Muscle of leg (tissue), 16 donors: ENCODE data around the gene HSPA12B. TPM values are rescaled to one million over a fixed set of nuclear protein-coding genes. Genes with fewer than 3 reads are reported as not detected.
A peak's percentile ranks its signal among the peaks of the same experiment; 100 is the strongest.

Experiments
- DNase-seq: peaks from one replicate; pipeline ENCODE4 v3.0.0; 2013
- H3K27ac ChIP-seq: one replicate; pipeline ENCODE4 v1.5.1; 2013; ENCODE audit warnings: mild to moderate bottlenecking, low read length, control low read depth
- H3K27me3 ChIP-seq: one replicate; pipeline ENCODE4 v1.6.1; 2013; ENCODE audit warnings: low read length; ENCODE audit not compliant: control insufficient read depth, insufficient read depth
- H3K36me3 ChIP-seq: one replicate; pipeline ENCODE4 v1.6.1; 2013; ENCODE audit warnings: low read length; ENCODE audit not compliant: control insufficient read depth, insufficient read depth
- H3K4me1 ChIP-seq: one replicate; pipeline ENCODE4 v1.6.1; 2013; ENCODE audit warnings: low read length; ENCODE audit not compliant: control insufficient read depth, insufficient read depth
- H3K4me3 ChIP-seq: one replicate; pipeline ENCODE4 v1.5.1; 2013; ENCODE audit warnings: low read length, control low read depth
- H3K9me3 ChIP-seq: replicated peaks from 2 replicates; pipeline ENCODE4 v1.6.1; 2013; ENCODE audit warnings: low read depth, low read length; ENCODE audit not compliant: control insufficient read depth
- WGBS: methylation state at CpG from one replicate; pipeline ENCODE4 v1.1.5; 2013; ENCODE audit warnings: missing lambda C conversion rate; ENCODE audit not compliant: insufficient coverage; 5-methylcytosine and 5-hydroxymethylcytosine counted together
- long read RNA-seq, 11 donors: transcript quantifications; one replicate each; lab custom pipeline, GENCODE V29; 2026
- polyA plus RNA-seq, 8 donors: library from polyadenylated mRNA; unstranded; fragments of 120-200 nt; gene quantifications; one replicate each; pipeline versions ENCODE4 v1.2.1 to v1.2.3, GENCODE V29; 2013; ENCODE audit warnings: inconsistent platforms in 1 of 8, low replicate concordance in 1 of 8; ENCODE audit not compliant: insufficient read length in 8 of 8, insufficient read depth in 1 of 8
- total RNA-seq: library from RNA; stranded (reverse); fragments of 120-200 nt; gene quantifications from one replicate; pipeline ENCODE4 v1.2.4, GENCODE V29; 2013

The HSPA12B gene, protein sequence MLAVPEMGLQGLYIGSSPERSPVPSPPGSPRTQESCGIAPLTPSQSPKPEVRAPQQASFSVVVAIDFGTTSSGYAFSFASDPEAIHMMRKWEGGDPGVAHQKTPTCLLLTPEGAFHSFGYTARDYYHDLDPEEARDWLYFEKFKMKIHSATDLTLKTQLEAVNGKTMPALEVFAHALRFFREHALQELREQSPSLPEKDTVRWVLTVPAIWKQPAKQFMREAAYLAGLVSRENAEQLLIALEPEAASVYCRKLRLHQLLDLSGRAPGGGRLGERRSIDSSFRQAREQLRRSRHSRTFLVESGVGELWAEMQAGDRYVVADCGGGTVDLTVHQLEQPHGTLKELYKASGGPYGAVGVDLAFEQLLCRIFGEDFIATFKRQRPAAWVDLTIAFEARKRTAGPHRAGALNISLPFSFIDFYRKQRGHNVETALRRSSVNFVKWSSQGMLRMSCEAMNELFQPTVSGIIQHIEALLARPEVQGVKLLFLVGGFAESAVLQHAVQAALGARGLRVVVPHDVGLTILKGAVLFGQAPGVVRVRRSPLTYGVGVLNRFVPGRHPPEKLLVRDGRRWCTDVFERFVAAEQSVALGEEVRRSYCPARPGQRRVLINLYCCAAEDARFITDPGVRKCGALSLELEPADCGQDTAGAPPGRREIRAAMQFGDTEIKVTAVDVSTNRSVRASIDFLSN
- 18.3 TPM for total RNA-seq
- polyA plus RNA-seq: 10 to 100 TPM; 20.8 to 35.8 (median 30.1) TPM
- long read RNA-seq, donor 1, partial matches to known transcripts: 0 of 3 reads
- long read RNA-seq, donor 1, other reads (novel, unspliced or antisense): 0 of 3 reads
- long read RNA-seq, donor 2: 0 reads
- long read RNA-seq, donor 3, transcript HSPA12B-201 (13 exons, 3,151 nt): major isoform, 13 of 13 reads
- long read RNA-seq, donor 3, partial matches to known transcripts: 0 of 13 reads
- long read RNA-seq, donor 3, other reads (novel, unspliced or antisense): 0 of 13 reads
- long read RNA-seq, donor 4, transcript HSPA12B-201 (13 exons, 3,151 nt): major isoform, 7 of 8 reads
- long read RNA-seq, donor 4, partial matches to known transcripts: 0 of 8 reads
- long read RNA-seq, donor 4, other reads (novel, unspliced or antisense): 0 of 8 reads
- long read RNA-seq, donor 5, transcript HSPA12B-201 (13 exons, 3,151 nt): major isoform, 10 of 10 reads
- long read RNA-seq, donor 5, partial matches to known transcripts: 0 of 10 reads
- long read RNA-seq, donor 5, other reads (novel, unspliced or antisense): 0 of 10 reads
- long read RNA-seq, donor 6, transcript HSPA12B-201 (13 exons, 3,151 nt): major isoform, 7 of 8 reads
- long read RNA-seq, donor 6, partial matches to known transcripts: 0 of 8 reads
- long read RNA-seq, donor 6, other reads (novel, unspliced or antisense): 0 of 8 reads
- long read RNA-seq, donor 7, partial matches to known transcripts: 0 of 3 reads
- long read RNA-seq, donor 7, other reads (novel, unspliced or antisense): 0 of 3 reads
- long read RNA-seq, donor 8, partial matches to known transcripts: 0 of 1 reads
- long read RNA-seq, donor 8, other reads (novel, unspliced or antisense): 0 of 1 reads
- long read RNA-seq, donor 9, partial matches to known transcripts: 0 of 3 reads
- long read RNA-seq, donor 9, other reads (novel, unspliced or antisense): 0 of 3 reads
- long read RNA-seq, donor 10, transcript HSPA12B-201 (13 exons, 3,151 nt): major isoform, 5 of 5 reads
- long read RNA-seq, donor 10, partial matches to known transcripts: 0 of 5 reads
- long read RNA-seq, donor 10, other reads (novel, unspliced or antisense): 0 of 5 reads
- long read RNA-seq, donor 11, partial matches to known transcripts: 0 of 4 reads
- long read RNA-seq, donor 11, other reads (novel, unspliced or antisense): 0 of 4 reads

DNA sequence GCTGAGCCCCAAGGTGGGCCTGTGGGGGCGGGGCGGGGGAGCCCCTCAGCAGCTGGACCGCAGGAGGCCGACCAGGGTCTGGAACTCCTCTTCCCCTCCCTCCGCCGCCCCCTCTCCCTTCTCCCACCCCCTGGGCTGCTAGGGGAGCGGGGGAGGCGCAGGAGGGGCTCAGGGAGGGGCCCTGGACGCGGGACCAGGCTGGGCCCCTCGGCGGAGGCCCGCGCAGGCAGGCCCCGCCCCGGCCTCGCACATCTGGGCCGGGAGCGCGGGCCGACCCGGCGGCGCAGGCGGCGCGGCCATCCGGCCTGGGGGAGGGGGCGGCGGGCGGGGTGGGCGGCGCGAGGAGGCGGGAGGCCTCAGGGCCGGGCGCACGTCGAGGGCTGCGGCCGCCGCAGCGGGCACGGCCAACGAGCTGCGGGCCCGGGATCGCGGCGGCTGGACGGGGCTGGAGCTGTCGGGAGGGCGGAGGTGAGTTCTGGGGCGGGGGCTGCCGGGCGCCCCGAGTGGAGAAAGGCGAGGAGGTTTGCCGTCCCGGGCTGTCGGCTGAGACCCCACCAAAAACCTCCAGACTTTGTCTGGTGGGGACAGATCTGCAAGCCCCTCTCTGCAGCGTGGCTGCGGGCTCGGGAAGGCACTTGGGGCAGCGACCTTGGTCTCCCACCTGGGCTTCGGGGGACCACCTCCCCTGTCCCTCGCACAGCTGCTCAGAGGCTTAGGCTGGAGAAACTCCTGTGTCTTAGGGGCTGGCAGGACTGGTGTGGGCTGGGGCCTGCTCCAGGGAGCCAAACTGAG, at the start of gene HSPA12B:
Gene HSPA12B (plus strand): TSS at position 359 of the 792 bp plus-strand sequence. CDS start 5,990 bp downstream, outside the sequence.
- Histone ChIP-seq H3K36me3 (peaks cover 11% of the 10 kb centered on the region), H3K4me3 (peak within 1 kb of the TSS; percentile 65), H3K27me3 (peaks cover 10% of the 10 kb centered on the region), H3K27ac (peak within 1 kb of the TSS; percentile 71), H3K4me1 (peaks cover 51% of the 10 kb centered on the region), H3K9me3 (no peaks in the 10 kb centered on the region)
- peak; percentile 85 for DNase-seq
- WGBS: 1% methylated on average over 43 of the region's 67 CpGs

DNA sequence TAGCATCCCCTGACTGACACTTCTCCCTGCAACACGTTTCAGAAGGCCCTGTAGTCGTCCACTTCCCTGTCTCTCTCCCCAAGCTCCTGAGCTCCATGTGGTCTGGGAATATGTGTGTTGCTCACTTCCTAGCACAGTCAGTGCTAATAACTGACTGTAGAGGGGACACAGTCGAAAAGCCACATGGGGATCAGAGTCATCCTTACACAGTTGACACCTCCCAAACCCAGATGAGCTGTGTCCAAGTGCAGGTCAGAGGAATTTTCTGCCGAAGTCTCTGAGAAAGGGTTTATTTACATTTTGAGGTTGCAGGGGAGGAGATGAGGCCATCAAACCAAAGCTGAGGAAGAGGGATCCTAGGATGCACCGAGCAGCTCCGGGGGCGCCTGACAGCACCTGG, 47.1 kb upstream of the HSPA12B start:
- peaks cover 73% of the 10 kb centered on the region for H3K4me1 ChIP-seq
- peaks cover 21% of the 10 kb centered on the region for H3K27me3 ChIP-seq
- H3K4me3 ChIP-seq: no peak overlapping the region
- 47% methylated on average over 4 of the region's 7 CpGs for WGBS
- H3K36me3 ChIP-seq: no peaks in the 10 kb centered on the region
- no peak overlapping the region for H3K27ac ChIP-seq
- H3K9me3 ChIP-seq: no peaks in the 10 kb centered on the region
- no peak for DNase-seq

DNA sequence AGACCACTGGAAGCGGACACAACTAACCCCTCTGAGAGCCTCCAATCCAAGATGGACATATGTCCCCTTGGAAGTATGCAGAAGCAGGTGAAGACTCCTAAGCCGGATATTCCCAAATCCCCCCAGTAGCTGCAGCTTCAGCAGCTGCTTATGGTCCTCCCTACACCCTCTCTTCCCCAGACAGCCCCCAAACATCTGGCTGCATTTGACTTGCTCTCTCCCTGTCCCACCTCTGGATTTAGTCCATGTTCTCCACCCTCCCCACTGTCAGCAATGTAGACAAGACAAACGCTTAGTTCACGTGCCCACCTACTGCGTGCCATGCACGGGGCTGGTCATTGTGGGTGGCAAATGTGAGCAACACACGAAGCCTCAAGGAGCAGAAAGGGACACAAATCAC, 46.1 kb upstream of the HSPA12B start:
- no peaks in the 10 kb centered on the region for H3K9me3 ChIP-seq
- H3K4me1 ChIP-seq: peaks cover 62% of the 10 kb centered on the region
- WGBS: 40% methylated on average over 1 of the region's 7 CpGs
- no peak overlapping the region for H3K4me3 ChIP-seq
- no peaks in the 10 kb centered on the region for H3K36me3 ChIP-seq
- H3K27ac ChIP-seq: peak overlapping the region; percentile 92
- DNase-seq: peak; percentile 83
- H3K27me3 ChIP-seq: peaks cover 10% of the 10 kb centered on the region

DNA sequence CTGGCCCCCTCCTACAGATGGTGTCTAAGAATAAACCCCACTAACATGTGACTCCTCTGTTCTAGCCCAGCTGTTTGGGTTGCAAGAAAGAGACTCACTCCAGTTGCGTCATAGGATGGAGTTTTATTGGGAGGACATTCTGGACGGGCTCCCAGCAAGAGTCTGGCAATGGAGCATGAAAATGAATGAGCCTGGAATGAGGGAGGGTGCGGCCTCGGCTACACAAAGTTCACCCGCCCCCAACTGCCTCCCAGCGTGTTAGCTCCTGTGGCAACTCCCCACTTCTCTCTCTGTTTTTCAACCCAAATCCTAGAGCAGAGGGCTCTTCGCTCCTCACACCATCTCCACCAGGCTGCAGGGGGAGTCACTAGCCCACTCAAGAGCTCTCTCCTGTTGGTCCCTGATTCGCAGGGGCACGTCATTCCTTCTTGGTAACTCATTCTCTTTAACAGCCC, 45.6 kb upstream of the HSPA12B start:
- Histone ChIP-seq H3K9me3 (no peaks in the 10 kb centered on the region), H3K36me3 (no peaks in the 10 kb centered on the region), H3K4me1 (peaks cover 58% of the 10 kb centered on the region), H3K27me3 (peaks cover 6% of the 10 kb centered on the region), H3K4me3 (no peak overlapping the region), H3K27ac (peak overlapping the region; percentile 92)
- DNase-seq: peak; percentile 99
- 13% methylated on average over 2 of the region's 9 CpGs for WGBS

DNA sequence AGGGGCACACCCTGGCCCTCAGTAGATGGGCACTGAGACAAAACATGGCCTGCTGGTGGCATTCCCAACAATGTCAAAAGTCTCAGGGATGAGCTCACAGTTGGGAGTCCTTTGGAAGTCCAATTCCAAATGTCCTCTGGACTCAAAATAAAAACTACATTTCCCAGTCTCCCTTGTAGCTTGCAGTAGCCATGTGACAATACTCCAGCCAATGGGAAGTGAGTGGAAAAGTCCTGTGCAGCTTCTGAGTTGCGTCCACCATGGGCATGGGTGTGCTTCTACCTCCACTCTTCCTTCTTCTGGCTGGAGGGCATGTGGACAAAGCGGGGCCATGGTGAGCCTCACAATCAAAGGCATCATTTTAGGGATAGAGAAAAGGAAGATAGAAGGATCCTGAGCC, 44.8 kb upstream of the HSPA12B start:
- Histone ChIP-seq H3K4me1 (peaks cover 53% of the 10 kb centered on the region), H3K9me3 (no peaks in the 10 kb centered on the region), H3K4me3 (no peak overlapping the region), H3K27ac (peak overlapping the region; percentile 91), H3K27me3 (peaks cover under 1% of the 10 kb centered on the region), H3K36me3 (no peaks in the 10 kb centered on the region)
- DNase-seq: peak; percentile 92
- no CpG with 5 or more reads among the region's 2 CpGs for WGBS

DNA sequence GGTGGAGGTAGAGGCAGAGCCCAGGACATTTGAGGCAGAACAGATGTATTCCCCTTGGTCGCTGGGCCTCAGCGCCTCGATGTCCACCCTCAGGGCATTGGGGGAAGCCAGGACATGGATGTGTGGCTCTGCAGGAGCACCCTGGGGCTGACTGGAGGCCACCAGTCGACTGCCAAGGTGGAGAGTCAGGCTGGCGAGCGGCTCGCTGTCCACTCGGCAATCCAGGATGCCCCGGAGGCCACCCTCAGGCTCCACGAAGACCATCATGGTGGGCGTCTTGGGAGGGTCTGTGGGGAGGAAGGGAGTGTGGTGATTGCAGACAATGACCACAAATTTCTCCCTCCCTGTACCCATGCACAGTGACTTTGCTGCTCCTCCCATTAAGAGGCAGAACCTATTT, 42.5 kb upstream of the HSPA12B start:
- WGBS: 74% methylated on average over 4 of the region's 11 CpGs
- no peak for DNase-seq

DNA sequence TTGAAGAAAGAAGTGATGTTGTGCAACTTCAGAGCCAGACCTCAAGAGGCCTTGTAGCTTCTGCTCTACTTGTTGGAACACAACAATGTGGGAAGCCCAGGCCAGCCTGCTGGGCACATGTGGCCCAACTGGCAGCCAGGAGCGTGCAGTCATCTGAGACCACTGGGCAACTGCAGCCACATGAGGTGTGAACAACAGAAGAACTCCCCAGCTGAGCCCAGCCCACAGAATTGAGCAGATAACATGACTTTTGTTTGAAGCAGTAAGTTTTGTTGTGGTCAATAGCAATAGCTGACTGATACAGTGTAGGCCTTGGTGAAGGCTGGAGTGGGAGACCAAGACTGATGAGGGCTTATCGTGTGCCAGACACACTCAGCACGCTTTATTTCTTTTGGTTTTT, 42.1 kb upstream of the HSPA12B start:
- H3K4me1 ChIP-seq: peaks cover 47% of the 10 kb centered on the region
- no peak overlapping the region for H3K27ac ChIP-seq
- no peaks in the 10 kb centered on the region for H3K27me3 ChIP-seq
- DNase-seq: no peak
- no peak overlapping the region for H3K4me3 ChIP-seq
- WGBS: 100% methylated on average over 1 of the region's 3 CpGs
- peaks cover 3% of the 10 kb centered on the region for H3K36me3 ChIP-seq
- no peaks in the 10 kb centered on the region for H3K9me3 ChIP-seq

More for the DNA sequence above, 42.5 kb upstream of the HSPA12B start:
- Histone ChIP-seq H3K4me3 (no peak overlapping the region), H3K4me1 (peaks cover 52% of the 10 kb centered on the region), H3K27ac (no peak overlapping the region), H3K36me3 (peaks cover 3% of the 10 kb centered on the region), H3K9me3 (no peaks in the 10 kb centered on the region), H3K27me3 (no peaks in the 10 kb centered on the region)

DNA sequence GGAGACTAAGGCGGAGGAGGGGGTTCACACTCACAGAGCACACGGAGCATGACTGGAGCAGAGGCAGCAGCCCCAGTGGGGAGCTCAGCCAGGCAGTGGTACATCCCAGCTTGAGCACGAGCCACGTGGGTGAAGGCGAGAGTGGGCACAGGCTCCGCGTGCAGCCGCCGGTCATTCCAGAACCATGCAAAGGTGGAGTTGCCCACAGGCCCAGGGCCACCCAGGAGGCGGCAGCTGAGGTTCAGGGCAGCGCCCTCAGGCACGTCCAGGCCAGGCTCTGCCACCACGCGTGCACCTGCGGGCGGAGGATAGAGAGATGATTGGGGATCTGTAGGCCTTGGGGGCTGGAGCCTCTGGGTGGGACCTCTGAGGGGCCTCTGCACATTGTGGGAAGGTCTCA, 41.2 kb upstream of the HSPA12B start:
- Histone ChIP-seq H3K9me3 (no peaks in the 10 kb centered on the region), H3K36me3 (peaks cover 3% of the 10 kb centered on the region), H3K27me3 (no peaks in the 10 kb centered on the region), H3K4me1 (peaks cover 38% of the 10 kb centered on the region), H3K4me3 (no peak overlapping the region), H3K27ac (no peak overlapping the region)
- no peak for DNase-seq
- WGBS: 90% methylated on average over 16 of the region's 16 CpGs
